Lung (tissue), 12 donors: Measurements from ENCODE around the gene SLC9A5. TPM values are rescaled to one million over a fixed set of nuclear protein-coding genes. Genes with fewer than 3 reads are reported as not detected.
A peak's percentile ranks its signal among the peaks of the same experiment; 100 is the strongest.

Experiments used
- ATAC-seq: fragments of 200-7000 bp; cut with Tn5 transposase; one replicate; pipeline ENCODE4 v1.9.1; 2020; ENCODE audit warnings: moderate number of reproducible peaks; ENCODE audit not compliant: insufficient read depth, low FRiP score
- DNase-seq, 3 donors: peaks; one replicate each; pipeline ENCODE4 v3.0.0-alpha.2; 2013 to 2017
- H3K27ac ChIP-seq, 2 donors: one replicate each; pipeline ENCODE4 v1.5.1; 2013; ENCODE audit warnings: mild to moderate bottlenecking in 2 of 2, moderate library complexity in 2 of 2, control low read depth in 1 of 2, inconsistent platforms in 1 of 2, low read depth in 1 of 2, low read length in 1 of 2
- H3K27me3 ChIP-seq, 3 donors: one replicate each; pipeline ENCODE4 v1.5.1; 2013; ENCODE audit warnings: low read length in 2 of 3; ENCODE audit not compliant: control insufficient read depth in 3 of 3, insufficient read depth in 3 of 3
- H3K36me3 ChIP-seq, 4 donors: one replicate each; pipeline ENCODE4 v1.5.1; 2013; ENCODE audit warnings: low read length in 4 of 4, mild to moderate bottlenecking in 1 of 4, moderate library complexity in 1 of 4; ENCODE audit not compliant: control insufficient read depth in 4 of 4, insufficient read depth in 4 of 4
- H3K4me1 ChIP-seq, 5 donors: one replicate each; pipeline ENCODE4 v1.5.1; 2013; ENCODE audit warnings: low read length in 5 of 5, mild to moderate bottlenecking in 2 of 5, moderate library complexity in 1 of 5; ENCODE audit not compliant: control insufficient read depth in 5 of 5, insufficient read depth in 5 of 5
- H3K4me3 ChIP-seq: one replicate; pipeline ENCODE4 v1.5.1; 2013; ENCODE audit warnings: mild to moderate bottlenecking, control low read depth, moderate library complexity
- H3K9ac ChIP-seq, 2 donors: one replicate each; pipeline ENCODE4 v1.5.1; 2013; ENCODE audit warnings: low read length in 2 of 2, control low read depth in 1 of 2; ENCODE audit not compliant: insufficient read depth in 1 of 2
- H3K9me3 ChIP-seq, 4 donors: one replicate each; pipeline ENCODE4 v1.5.1; 2013; ENCODE audit warnings: low read length in 3 of 4, mild to moderate bottlenecking in 1 of 4, moderate library complexity in 1 of 4; ENCODE audit not compliant: control insufficient read depth in 4 of 4, insufficient read depth in 3 of 4
- CTCF ChIP-seq: IDR thresholded peaks from 2 replicates; pipeline ENCODE4 v1.5.1; 2012; ENCODE audit warnings: mild to moderate bottlenecking; ENCODE audit errors: control extremely low read depth, extremely low read depth
- WGBS, 2 donors: extraction: QIAGEN DNeasy Blood & Tissue Kit; methylation state at CpG; one replicate each; pipeline ENCODE4 v1.1.7; 2013; 5-methylcytosine and 5-hydroxymethylcytosine counted together
- polyA plus RNA-seq, 2 donors: library from polyadenylated mRNA; stranded (reverse); fragments of 200-250 nt; gene quantifications; one replicate each; pipeline ENCODE4 v1.2.1, GENCODE V29; 2013
- total RNA-seq, 2 donors: library from RNA; depleted of rRNA in 1 of 2; stranded (reverse); fragments of >200 nt in 1 of 2; gene quantifications; one replicate each; pipeline ENCODE4 v1.2.1, GENCODE V29; 2014 to 2021
- donor health status: control.
- donor health status: control.
- donor health status: Bipolar disorder and iron deficiency.
- donor health status: healthy.
- donor health status: DM: yes; HTN: yes; CAD: no.

Gene SLC9A5
- total and polyA plus RNA-seq, 4 donors, result 1.2 to 5.9 (median 3.3) TPM

- DNase-seq, result peak in 1 of 3 donors; percentile 17
- TF ChIP-seq CTCF, result no peak
- ATAC-seq, result peak; percentile 30
These were observed 28.7 kb downstream of the SLC9A5 start for GRCh38 chr16:67277294-67277998.

GRCh38 chr16:67277999-67278772 is 29.4 kb downstream of the SLC9A5 start:
- Histone ChIP-seq H3K9me3 (no peaks in the 10 kb centered on the region), H3K4me1 (peaks cover 0 to 22% (median 5%) of the 10 kb centered on the region in 5 donors), H3K9ac (no peak overlapping the region), H3K4me3 (peak overlapping the region; percentile 37), H3K27me3 (no peaks in the 10 kb centered on the region), H3K27ac (peak overlapping the region in 1 of 2 donors; percentile 57), H3K36me3 (peaks cover 0 to 6% (median 1%) of the 10 kb centered on the region in 4 donors)
- no peak for TF ChIP-seq CTCF
- DNase-seq (no peak), ATAC-seq (peak; percentile 1)
- WGBS, 2 donors, result 61 to 70% methylated on average over 13 of the region's 13 CpGs

More at GRCh38 chr16:67277294-67277998, 28.7 kb downstream of the SLC9A5 start:
- Histone ChIP-seq H3K4me1 (peaks cover 0 to 22% (median 5%) of the 10 kb centered on the region in 5 donors), H3K27ac (peak overlapping the region in 1 of 2 donors; percentile 57), H3K4me3 (no peak overlapping the region), H3K9ac (no peak overlapping the region), H3K36me3 (peaks cover 0 to 6% (median 1%) of the 10 kb centered on the region in 4 donors), H3K27me3 (no peaks in the 10 kb centered on the region), H3K9me3 (no peaks in the 10 kb centered on the region)
- 86 to 88% methylated on average over 4 of the region's 4 CpGs for WGBS, 2 donors

GRCh38 chr16:67278773-67279295 is 30.1 kb downstream of the SLC9A5 start:
- H3K9ac ChIP-seq, result no peak overlapping the region
- TF ChIP-seq CTCF, result no peak
- H3K4me3 ChIP-seq, result peak overlapping the region; percentile 37
- 2% methylated on average over 16 to 42 of the region's 42 CpGs for WGBS, 2 donors
- H3K36me3 ChIP-seq, result peaks cover 0 to 6% (median 1%) of the 10 kb centered on the region in 4 donors
- DNase-seq (peak in 2 of 3 donors; percentile 24 to 27), ATAC-seq (peak; percentile 32)
- H3K9me3 ChIP-seq, result no peaks in the 10 kb centered on the region
- peaks cover 0 to 22% (median 5%) of the 10 kb centered on the region in 5 donors for H3K4me1 ChIP-seq
- H3K27ac ChIP-seq, result peak overlapping the region in 1 of 2 donors; percentile 55
- H3K27me3 ChIP-seq, result no peaks in the 10 kb centered on the region
